ENCODE results near the gene WDR18. TPM values are rescaled to one million over a fixed set of nuclear protein-coding genes. Genes with fewer than 3 reads are reported as not detected.
"Not testable (repeated sequence)": the region's sequence is repeated elsewhere in the genome, so short reads cannot be mapped to it uniquely, and the experiment has no call there.

Gene WDR18
- total RNA-seq, 1 experiment from 2014 or later, result 94.7 TPM

GRCh38 chr19:1020868-1021425 is 36.8 kb downstream of the WDR18 start, which contains the start of gene TMEM259:
Gene TMEM259 (minus strand): TSS chr19:1021123. CDS start chr19:1020996, 127 bp downstream.
- DNase-seq, result peak; percentile 93
- Histone ChIP-seq H2BK120ac (ENCODE audit: low read depth, low read length, poor library complexity, severe bottlenecking) (no peak within 1 kb of the TSS), H4K5ac (ENCODE audit: insufficient read length, low read depth, low read length) (peak within 1 kb of the TSS; percentile 56), H3K56ac (ENCODE audit: insufficient read length, low read depth, low read length) (peak within 1 kb of the TSS; percentile 8), H3K4me1 (ENCODE audit: insufficient read depth, low read length) (no peaks in the 10 kb centered on the region; the same call in 1 of the 2 replicates), H4K20me1 (ENCODE audit: control insufficient read depth, insufficient read depth, insufficient read length) (no peaks in the 10 kb centered on the region), H3K27ac (ENCODE audit: insufficient read length, low read depth, low read length) (peak within 1 kb of the TSS; percentile 52), H3K79me1 (ENCODE audit: insufficient read depth, low read depth, low read length, poor library complexity, severe bottlenecking) (peaks cover 5% of the 10 kb centered on the region), H3K18ac (ENCODE audit: insufficient read length, low read depth, low read length) (peak within 1 kb of the TSS; percentile 97), H4K8ac (replicated peaks; ENCODE audit: insufficient read length, low read depth, low read length) (no peak within 1 kb of the TSS), H3K27me3 (ENCODE audit: insufficient read depth, low read length) (no peaks in the 10 kb centered on the region), H3K4ac (ENCODE audit: low read depth, low read length) (no peak within 1 kb of the TSS), H2BK5ac (ENCODE audit: insufficient read length, low read length) (peak within 1 kb of the TSS; percentile 100), H3K9me3 (ENCODE audit: control insufficient read depth, low read depth, low read length) (no peaks in the 10 kb centered on the region), H2AFZ (ENCODE audit: low read length) (no peak within 1 kb of the TSS), H3T11ph (ENCODE audit: low read length) (no peak within 1 kb of the TSS), H3K79me2 (ENCODE audit: insufficient read depth, low read length) (peaks cover 37% of the 10 kb centered on the region; the same call in 1 of the 2 replicates), H3K4me2 (ENCODE audit: insufficient read depth, insufficient read length, low read length) (peak within 1 kb of the TSS; percentile 64), H2AK5ac (ENCODE audit: insufficient read length, low read length) (no peak within 1 kb of the TSS), H2BK15ac (ENCODE audit: low read depth, low read length) (no peak within 1 kb of the TSS; the same call in 1 of the 2 replicates), H3K23ac (ENCODE audit: insufficient read length, low read depth, low read length) (no peak within 1 kb of the TSS), H3K14ac (ENCODE audit: insufficient read depth, low read length) (peak within 1 kb of the TSS; percentile 88), H3K9ac (ENCODE audit: extremely low read depth, insufficient read length, low read length) (peak within 1 kb of the TSS; percentile 84), H2BK12ac (ENCODE audit: insufficient read length, low read depth, low read length) (no peak within 1 kb of the TSS), H3K23me2 (ENCODE audit: insufficient read length, low read depth, low read length, poor library complexity, severe bottlenecking) (peaks cover 10% of the 10 kb centered on the region), H2BK20ac (ENCODE audit: low read depth, low read length, poor library complexity, severe bottlenecking) (no peak within 1 kb of the TSS), H4K91ac (ENCODE audit: insufficient read length, low read depth, low read length) (no peak within 1 kb of the TSS)
- no CpG with 5 or more reads among the region's 68 CpGs for WGBS (ENCODE audit: extremely low coverage, insufficient read length, low lambda C conversion rate)
- H3K4me1 Mint-ChIP-seq, result peaks cover 18 to 37% of the 10 kb centered on the region in 2 experiments
- peak within 1 kb of the TSS; percentile 99 to 100 (median 99) for H3K27ac Mint-ChIP-seq
- no peaks in the 10 kb centered on the region; the same call in 1 of the 2 replicates for H3K27me3 Mint-ChIP-seq (ENCODE audit: low read depth)
- H3K36me3 Mint-ChIP-seq (ENCODE audit: insufficient read depth in 1 of 3, low read depth in 3 of 3), result peaks cover 0 to 6% (median 0%) of the 10 kb centered on the region in 3 experiments; a peak in 3 of 7 replicates
- peak within 1 kb of the TSS; percentile 89 to 91 for H3K4me3 Mint-ChIP-seq
- TF ChIP-seq, protein P1, sequence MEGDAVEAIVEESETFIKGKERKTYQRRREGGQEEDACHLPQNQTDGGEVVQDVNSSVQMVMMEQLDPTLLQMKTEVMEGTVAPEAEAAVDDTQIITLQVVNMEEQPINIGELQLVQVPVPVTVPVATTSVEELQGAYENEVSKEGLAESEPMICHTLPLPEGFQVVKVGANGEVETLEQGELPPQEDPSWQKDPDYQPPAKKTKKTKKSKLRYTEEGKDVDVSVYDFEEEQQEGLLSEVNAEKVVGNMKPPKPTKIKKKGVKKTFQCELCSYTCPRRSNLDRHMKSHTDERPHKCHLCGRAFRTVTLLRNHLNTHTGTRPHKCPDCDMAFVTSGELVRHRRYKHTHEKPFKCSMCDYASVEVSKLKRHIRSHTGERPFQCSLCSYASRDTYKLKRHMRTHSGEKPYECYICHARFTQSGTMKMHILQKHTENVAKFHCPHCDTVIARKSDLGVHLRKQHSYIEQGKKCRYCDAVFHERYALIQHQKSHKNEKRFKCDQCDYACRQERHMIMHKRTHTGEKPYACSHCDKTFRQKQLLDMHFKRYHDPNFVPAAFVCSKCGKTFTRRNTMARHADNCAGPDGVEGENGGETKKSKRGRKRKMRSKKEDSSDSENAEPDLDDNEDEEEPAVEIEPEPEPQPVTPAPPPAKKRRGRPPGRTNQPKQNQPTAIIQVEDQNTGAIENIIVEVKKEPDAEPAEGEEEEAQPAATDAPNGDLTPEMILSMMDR (conservative IDR thresholded peaks at IDR 0.05), result no peak
- H3K9me3 Mint-ChIP-seq, result no peaks in the 10 kb centered on the region; a peak in 1 of 5 replicates

DNA sequence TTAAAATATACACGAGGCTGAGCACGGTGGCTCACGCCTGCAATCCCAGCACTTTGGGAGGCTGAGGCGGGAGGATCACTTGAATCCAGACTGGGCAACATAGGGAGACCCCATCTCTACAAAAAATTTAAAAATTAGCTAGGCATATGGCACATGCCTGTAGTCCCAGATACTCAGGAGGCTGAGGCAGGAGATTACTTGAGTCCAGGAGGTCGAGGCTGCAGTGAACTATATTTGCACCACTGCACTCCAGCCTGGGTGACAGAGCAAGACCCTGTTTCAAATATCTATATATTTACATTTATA is 39.7 kb downstream of the WDR18 start:
- H3K79me2 ChIP-seq (ENCODE audit: insufficient read depth, low read length), result peaks cover 28% of the 10 kb centered on the region; the same call in 1 of the 2 replicates
- not testable (repeated sequence) for H3K36me3 Mint-ChIP-seq (ENCODE audit: insufficient read depth in 1 of 3, low read depth in 3 of 3); H2BK20ac ChIP-seq (ENCODE audit: low read depth, low read length, poor library complexity, severe bottlenecking); H3K23ac ChIP-seq (ENCODE audit: insufficient read length, low read depth, low read length); H2BK120ac ChIP-seq (ENCODE audit: low read depth, low read length, poor library complexity, severe bottlenecking); H3K4me2 ChIP-seq (ENCODE audit: insufficient read depth, insufficient read length, low read length); H3K27ac ChIP-seq (ENCODE audit: insufficient read length, low read depth, low read length); H3K4me3 Mint-ChIP-seq; H2BK5ac ChIP-seq (ENCODE audit: insufficient read length, low read length); H4K5ac ChIP-seq (ENCODE audit: insufficient read length, low read depth, low read length); H2AFZ ChIP-seq (ENCODE audit: low read length); H2BK12ac ChIP-seq (ENCODE audit: insufficient read length, low read depth, low read length); H2BK15ac ChIP-seq (ENCODE audit: low read depth, low read length); DNase-seq; H3K9me3 ChIP-seq (ENCODE audit: control insufficient read depth, low read depth, low read length); H4K20me1 ChIP-seq (ENCODE audit: control insufficient read depth, insufficient read depth, insufficient read length); H3K14ac ChIP-seq (ENCODE audit: insufficient read depth, low read length); H3K9ac ChIP-seq (ENCODE audit: extremely low read depth, insufficient read length, low read length); H3K9me3 Mint-ChIP-seq; H3K27ac Mint-ChIP-seq; H3K27me3 ChIP-seq (ENCODE audit: insufficient read depth, low read length); H3K79me1 ChIP-seq (ENCODE audit: insufficient read depth, low read depth, low read length, poor library complexity, severe bottlenecking); H3K27me3 Mint-ChIP-seq (ENCODE audit: low read depth); H3K56ac ChIP-seq (ENCODE audit: insufficient read length, low read depth, low read length); H4K8ac ChIP-seq (replicated peaks; ENCODE audit: insufficient read length, low read depth, low read length); H2AK5ac ChIP-seq (ENCODE audit: insufficient read length, low read length); H3K4me1 ChIP-seq (ENCODE audit: insufficient read depth, low read length); H3T11ph ChIP-seq (ENCODE audit: low read length); H3K4ac ChIP-seq (ENCODE audit: low read depth, low read length); H4K91ac ChIP-seq (ENCODE audit: insufficient read length, low read depth, low read length); H3K18ac ChIP-seq (ENCODE audit: insufficient read length, low read depth, low read length)
- WGBS (ENCODE audit: extremely low coverage, insufficient read length, low lambda C conversion rate), result no CpG with 5 or more reads among the region's 5 CpGs
- peaks cover 5 to 23% of the 10 kb centered on the region in 2 experiments; a peak in 3 of 4 replicates for H3K4me1 Mint-ChIP-seq
- peaks cover 26% of the 10 kb centered on the region for H3K23me2 ChIP-seq (ENCODE audit: insufficient read length, low read depth, low read length, poor library complexity, severe bottlenecking)

All from H9 (cell line).